ENCODE data around the gene CADM2. TPM values are rescaled to one million over a fixed set of nuclear protein-coding genes. Genes with fewer than 3 reads are reported as not detected.

Gene CADM2
- total RNA-seq, 1 experiment from 2014 or later: 0.47 TPM

DNA sequence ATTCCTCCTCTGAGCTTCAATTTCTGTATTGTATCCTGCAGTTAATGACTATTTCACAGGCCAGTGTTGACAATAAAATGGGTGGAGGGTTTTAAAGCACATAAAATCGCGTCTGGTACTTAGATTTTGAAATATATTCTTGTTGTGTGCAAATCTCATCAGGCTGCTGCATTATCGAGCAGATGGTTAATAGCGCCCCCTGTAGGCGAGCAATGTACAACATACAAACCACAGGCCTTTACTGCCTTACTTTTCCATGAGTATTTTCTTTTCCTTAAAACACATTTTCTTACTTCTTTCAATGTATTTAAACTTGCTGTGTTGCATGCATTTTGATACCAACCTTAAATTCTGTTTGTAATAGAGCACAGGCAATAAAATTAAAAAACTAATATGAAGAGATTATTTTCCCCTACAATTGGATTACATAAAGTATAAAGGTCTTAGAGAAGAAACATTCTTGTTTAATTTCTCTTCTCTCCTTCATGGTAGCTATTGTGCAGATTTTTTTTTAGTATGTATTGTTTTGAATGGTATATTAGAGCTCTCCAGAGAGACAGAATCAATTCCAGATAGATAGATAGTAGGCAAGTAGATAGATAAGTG is 608.4 kb downstream of the CADM2 start:
- H3F3A ChIP-seq (ENCODE audit: low read length, unreplicated experiment): no peaks in the 10 kb centered on the region
- H3K36me3 ChIP-seq (ENCODE audit: low read depth, low read length): no peaks in the 10 kb centered on the region
- ATAC-seq: peak; percentile 62
- POLR2A ChIA-PET (ENCODE audit: unreplicated experiment): no interaction called here
- CTCF ChIA-PET: no interaction called here
- peak; percentile 71 for DNase-seq
- H3K9ac ChIP-seq (ENCODE audit: low read length): no peak overlapping the region
- H3K4me3 ChIP-seq (ENCODE audit: low read length): no peak overlapping the region
- H4K20me1 ChIP-seq (ENCODE audit: low read length): no peaks in the 10 kb centered on the region
- no peak overlapping the region for H3K27ac ChIP-seq (ENCODE audit: low read length)
- no peak overlapping the region for H3K4me2 ChIP-seq (ENCODE audit: low read length)
- H3K9me3 ChIP-seq (ENCODE audit: low read length): no peaks in the 10 kb centered on the region
- TF ChIP-seq, protein P1, sequence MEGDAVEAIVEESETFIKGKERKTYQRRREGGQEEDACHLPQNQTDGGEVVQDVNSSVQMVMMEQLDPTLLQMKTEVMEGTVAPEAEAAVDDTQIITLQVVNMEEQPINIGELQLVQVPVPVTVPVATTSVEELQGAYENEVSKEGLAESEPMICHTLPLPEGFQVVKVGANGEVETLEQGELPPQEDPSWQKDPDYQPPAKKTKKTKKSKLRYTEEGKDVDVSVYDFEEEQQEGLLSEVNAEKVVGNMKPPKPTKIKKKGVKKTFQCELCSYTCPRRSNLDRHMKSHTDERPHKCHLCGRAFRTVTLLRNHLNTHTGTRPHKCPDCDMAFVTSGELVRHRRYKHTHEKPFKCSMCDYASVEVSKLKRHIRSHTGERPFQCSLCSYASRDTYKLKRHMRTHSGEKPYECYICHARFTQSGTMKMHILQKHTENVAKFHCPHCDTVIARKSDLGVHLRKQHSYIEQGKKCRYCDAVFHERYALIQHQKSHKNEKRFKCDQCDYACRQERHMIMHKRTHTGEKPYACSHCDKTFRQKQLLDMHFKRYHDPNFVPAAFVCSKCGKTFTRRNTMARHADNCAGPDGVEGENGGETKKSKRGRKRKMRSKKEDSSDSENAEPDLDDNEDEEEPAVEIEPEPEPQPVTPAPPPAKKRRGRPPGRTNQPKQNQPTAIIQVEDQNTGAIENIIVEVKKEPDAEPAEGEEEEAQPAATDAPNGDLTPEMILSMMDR (conservative IDR thresholded peaks at IDR 0.05; ENCODE audit: low read depth, low read length): peak; percentile 96
- TF ChIP-seq EZH2phosphoT487 (IDR thresholded peaks at IDR 0.05; ENCODE audit: borderline replicate concordance, low read length): no peak
- H3K79me2 ChIP-seq (ENCODE audit: low read length): no peaks in the 10 kb centered on the region
- H2AFZ ChIP-seq (ENCODE audit: low read length): no peak overlapping the region
- peaks cover 7% of the 10 kb centered on the region; the same call in 1 of the 2 replicates for H3K4me1 ChIP-seq (ENCODE audit: insufficient read depth, low read length)
- no peaks in the 10 kb centered on the region for H3K9me2 ChIP-seq (replicated peaks; ENCODE audit: low read length)
- intact Hi-C loops (cut with micrococcal nuclease): loop anchor here (2.0 to 10.0 kb wide), 2 partner anchors 172 to 198 kb away; no protein-coding TSS in a partner anchor
- no TSS peak for BruUV-seq (replicated peaks)
- no peaks in the 10 kb centered on the region for H3K27me3 ChIP-seq (ENCODE audit: low read length)

DNA sequence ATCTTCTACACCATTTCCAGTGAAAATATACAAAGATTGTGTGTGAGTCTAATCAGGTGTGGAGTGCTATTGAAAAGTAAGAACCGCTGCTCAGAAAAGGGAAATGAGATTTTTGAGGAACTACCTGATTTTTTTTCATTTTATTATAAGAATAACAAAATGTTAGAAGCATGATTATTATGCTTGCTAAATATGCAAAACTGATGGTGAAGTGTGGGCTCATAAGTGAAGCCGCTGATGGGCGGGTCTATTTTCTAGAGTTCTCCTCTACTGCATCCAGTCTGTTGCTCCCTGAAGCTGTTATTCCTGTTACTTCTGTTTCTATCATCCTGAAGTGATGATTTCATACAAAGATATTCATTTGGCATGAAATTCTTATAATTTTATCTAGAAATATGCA is 612.0 kb downstream of the CADM2 start:
- CTCF ChIA-PET: no interaction called here
- BruUV-seq (replicated peaks): no TSS peak

GRCh38 chr3:85571835-85572234 is 613.0 kb downstream of the CADM2 start:
- H3K4me2 ChIP-seq (ENCODE audit: low read length): no peak overlapping the region
- CTCF ChIA-PET: interaction anchor here (0.7 kb wide), 1 partner anchor 268 kb away, joined by 3 read pairs; no protein-coding TSS in a partner anchor
- H3K4me3 ChIP-seq (ENCODE audit: low read length): no peak overlapping the region
- ATAC-seq: peak; percentile 54
- H3K36me3 ChIP-seq (ENCODE audit: low read depth, low read length): no peaks in the 10 kb centered on the region
- no peaks in the 10 kb centered on the region for H3F3A ChIP-seq (ENCODE audit: low read length, unreplicated experiment)
- no peaks in the 10 kb centered on the region for H3K27me3 ChIP-seq (ENCODE audit: low read length)
- no peak overlapping the region for H3K9ac ChIP-seq (ENCODE audit: low read length)
- no peaks in the 10 kb centered on the region for H4K20me1 ChIP-seq (ENCODE audit: low read length)
- no TSS peak for BruUV-seq (replicated peaks)
- no peak overlapping the region for H2AFZ ChIP-seq (ENCODE audit: low read length)
- H3K79me2 ChIP-seq (ENCODE audit: low read length): no peaks in the 10 kb centered on the region
- no peaks in the 10 kb centered on the region for H3K9me2 ChIP-seq (replicated peaks; ENCODE audit: low read length)
- H3K9me3 ChIP-seq (ENCODE audit: low read length): no peaks in the 10 kb centered on the region
- intact Hi-C loops (cut with micrococcal nuclease): no loop called here
- DNase-seq: peak; percentile 62
- no peaks in the 10 kb centered on the region for H3K4me1 ChIP-seq (ENCODE audit: insufficient read depth, low read length)
- POLR2A ChIA-PET (ENCODE audit: unreplicated experiment): interaction anchor here (0.5 kb wide), 1 partner anchor 15 kb away, joined by 9 read pairs; no protein-coding TSS in a partner anchor
- TF ChIP-seq, protein P1 (conservative IDR thresholded peaks at IDR 0.05; ENCODE audit: low read depth, low read length): no peak
- TF ChIP-seq EZH2phosphoT487 (IDR thresholded peaks at IDR 0.05; ENCODE audit: borderline replicate concordance, low read length) (no peak), EZH2 (IDR thresholded peaks at IDR 0.05; ENCODE audit: low read length, unreplicated experiment) (no peak)
- no peak overlapping the region for H3K27ac ChIP-seq (ENCODE audit: low read length)

More for the DNA sequence above, 612.0 kb downstream of the CADM2 start:
- no peak overlapping the region for H3K4me3 ChIP-seq (ENCODE audit: low read length)
- H3K27ac ChIP-seq (ENCODE audit: low read length): no peak overlapping the region
- H3K9me2 ChIP-seq (replicated peaks; ENCODE audit: low read length): no peaks in the 10 kb centered on the region
- no peaks in the 10 kb centered on the region for H3K27me3 ChIP-seq (ENCODE audit: low read length)
- no peak for DNase-seq
- TF ChIP-seq EZH2phosphoT487 (IDR thresholded peaks at IDR 0.05; ENCODE audit: borderline replicate concordance, low read length): no peak
- TF ChIP-seq EZH2 (IDR thresholded peaks at IDR 0.05; ENCODE audit: low read length, unreplicated experiment): no peak
- TF ChIP-seq, protein P1 (conservative IDR thresholded peaks at IDR 0.05; ENCODE audit: low read depth, low read length): no peak
- no peak overlapping the region for H2AFZ ChIP-seq (ENCODE audit: low read length)
- H3K9me3 ChIP-seq (ENCODE audit: low read length): no peaks in the 10 kb centered on the region
- POLR2A ChIA-PET (ENCODE audit: unreplicated experiment): no interaction called here
- no peaks in the 10 kb centered on the region for H3K4me1 ChIP-seq (ENCODE audit: insufficient read depth, low read length)
- no peak overlapping the region for H3K9ac ChIP-seq (ENCODE audit: low read length)
- no peak for ATAC-seq
- H4K20me1 ChIP-seq (ENCODE audit: low read length): no peaks in the 10 kb centered on the region
- H3K79me2 ChIP-seq (ENCODE audit: low read length): no peaks in the 10 kb centered on the region
- no peak overlapping the region for H3K4me2 ChIP-seq (ENCODE audit: low read length)
- intact Hi-C loops (cut with micrococcal nuclease): no loop called here
- no peaks in the 10 kb centered on the region for H3K36me3 ChIP-seq (ENCODE audit: low read depth, low read length)
- H3F3A ChIP-seq (ENCODE audit: low read length, unreplicated experiment): no peaks in the 10 kb centered on the region
